Measurements from ENCODE around the gene MMP21.

The MMP21 gene

GRCh38 chr10:125816548-125816947 is 40.9 kb upstream of the MMP21 start:
- no peak overlapping the region for H3K4me3 ChIP-seq (ENCODE audit: low read depth, low read length)
- DNase-seq (ENCODE audit: low read depth) = no peak
- TF ChIP-seq, protein P1, sequence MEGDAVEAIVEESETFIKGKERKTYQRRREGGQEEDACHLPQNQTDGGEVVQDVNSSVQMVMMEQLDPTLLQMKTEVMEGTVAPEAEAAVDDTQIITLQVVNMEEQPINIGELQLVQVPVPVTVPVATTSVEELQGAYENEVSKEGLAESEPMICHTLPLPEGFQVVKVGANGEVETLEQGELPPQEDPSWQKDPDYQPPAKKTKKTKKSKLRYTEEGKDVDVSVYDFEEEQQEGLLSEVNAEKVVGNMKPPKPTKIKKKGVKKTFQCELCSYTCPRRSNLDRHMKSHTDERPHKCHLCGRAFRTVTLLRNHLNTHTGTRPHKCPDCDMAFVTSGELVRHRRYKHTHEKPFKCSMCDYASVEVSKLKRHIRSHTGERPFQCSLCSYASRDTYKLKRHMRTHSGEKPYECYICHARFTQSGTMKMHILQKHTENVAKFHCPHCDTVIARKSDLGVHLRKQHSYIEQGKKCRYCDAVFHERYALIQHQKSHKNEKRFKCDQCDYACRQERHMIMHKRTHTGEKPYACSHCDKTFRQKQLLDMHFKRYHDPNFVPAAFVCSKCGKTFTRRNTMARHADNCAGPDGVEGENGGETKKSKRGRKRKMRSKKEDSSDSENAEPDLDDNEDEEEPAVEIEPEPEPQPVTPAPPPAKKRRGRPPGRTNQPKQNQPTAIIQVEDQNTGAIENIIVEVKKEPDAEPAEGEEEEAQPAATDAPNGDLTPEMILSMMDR (IDR thresholded peaks at IDR 0.05; ENCODE audit: low read depth, low read length, missing control alignments) = no peak

DNA sequence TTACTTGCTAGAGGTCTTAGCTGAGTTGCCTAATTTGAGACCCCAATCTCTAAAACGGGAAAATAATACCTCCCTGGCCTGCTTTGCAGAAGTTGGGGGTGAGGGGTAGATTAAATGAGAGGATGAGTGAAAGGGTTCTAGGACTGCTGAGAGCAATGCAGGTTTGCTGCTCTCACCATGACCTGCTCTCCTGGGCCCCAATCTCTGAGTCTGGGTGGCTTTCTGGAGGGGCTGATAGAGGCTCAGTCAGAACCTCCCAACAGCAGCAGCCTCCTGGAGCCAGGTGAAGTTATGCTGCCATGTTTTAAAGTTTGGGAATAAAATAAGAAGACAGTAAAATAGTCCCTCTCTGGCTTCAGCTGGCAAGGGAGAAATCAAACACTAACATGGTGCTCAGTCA is 40.1 kb upstream of the MMP21 start:
- TF ChIP-seq, protein P1 (IDR thresholded peaks at IDR 0.05; ENCODE audit: low read depth, low read length, missing control alignments) = no peak
- no peak for DNase-seq (ENCODE audit: low read depth)
- no peak overlapping the region for H3K4me3 ChIP-seq (ENCODE audit: low read depth, low read length)

DNA sequence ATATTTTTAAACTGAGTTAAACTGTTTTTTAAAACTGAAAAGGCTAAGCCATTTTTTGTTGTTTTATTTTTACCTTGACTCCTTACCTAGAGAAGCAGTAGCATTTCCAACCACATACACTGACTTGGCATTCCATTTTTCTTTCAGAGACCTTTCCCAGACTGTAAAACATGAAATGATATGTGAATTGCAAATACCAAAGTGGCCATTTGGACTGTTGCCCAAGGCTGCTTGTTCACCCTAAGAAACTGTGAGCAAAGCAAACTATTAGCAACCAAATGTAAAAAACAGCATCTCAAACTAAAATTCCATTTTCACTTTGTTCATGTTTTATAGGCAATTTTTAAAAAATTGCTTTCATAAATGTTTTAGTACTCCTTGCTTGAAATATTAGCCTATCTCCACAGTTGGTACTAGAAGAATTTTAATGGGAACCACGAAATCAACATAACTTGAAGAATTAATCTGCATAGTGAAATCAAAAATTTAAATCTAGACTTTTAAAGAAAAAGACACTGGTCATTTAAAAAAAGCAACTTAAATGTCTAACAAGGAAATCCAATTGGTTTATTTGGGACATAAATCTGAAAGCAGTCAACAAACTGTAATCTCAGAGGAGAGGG is 36.6 kb upstream of the MMP21 start:
- no peak overlapping the region for H3K4me3 ChIP-seq (ENCODE audit: low read depth, low read length)
- no peak for DNase-seq (ENCODE audit: low read depth)
- TF ChIP-seq, protein P1 (IDR thresholded peaks at IDR 0.05; ENCODE audit: low read depth, low read length, missing control alignments) = no peak

GRCh38 chr10:125811251-125811650 is 35.6 kb upstream of the MMP21 start:
- no peak overlapping the region for H3K4me3 ChIP-seq (ENCODE audit: low read depth, low read length)
- DNase-seq (ENCODE audit: low read depth) = no peak
- TF ChIP-seq, protein P1 (IDR thresholded peaks at IDR 0.05; ENCODE audit: low read depth, low read length, missing control alignments) = no peak

DNA sequence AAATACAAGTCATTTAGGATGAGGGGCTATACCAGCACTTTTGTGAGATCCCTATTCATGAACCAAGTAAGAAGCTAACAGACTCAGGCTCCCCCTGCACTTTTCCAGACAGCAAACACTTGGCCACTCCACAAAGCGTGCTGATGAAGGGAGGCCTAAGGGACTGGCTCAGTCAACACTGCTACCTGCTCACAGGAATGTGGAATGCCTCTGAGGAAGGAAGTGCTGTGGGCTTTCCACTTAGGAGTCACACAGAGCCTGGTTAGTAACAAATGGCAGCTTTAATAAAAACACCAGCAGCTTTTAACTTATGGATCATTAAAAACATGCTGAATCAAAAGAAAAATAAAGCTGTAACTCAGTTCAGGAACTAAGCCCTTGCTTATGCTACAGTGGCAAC is 32.4 kb upstream of the MMP21 start:
- TF ChIP-seq, protein P1 (IDR thresholded peaks at IDR 0.05; ENCODE audit: low read depth, low read length, missing control alignments) = no peak
- H3K4me3 ChIP-seq (ENCODE audit: low read depth, low read length) = no peak overlapping the region
- no peak for DNase-seq (ENCODE audit: low read depth)

GRCh38 chr10:125802739-125803138 is 27.1 kb upstream of the MMP21 start:
- DNase-seq (ENCODE audit: low read depth) = no peak
- no peak overlapping the region for H3K4me3 ChIP-seq (ENCODE audit: low read depth, low read length)
- TF ChIP-seq, protein P1 (IDR thresholded peaks at IDR 0.05; ENCODE audit: low read depth, low read length, missing control alignments) = no peak

GRCh38 chr10:125802131-125802530 is 26.5 kb upstream of the MMP21 start:
- no peak overlapping the region for H3K4me3 ChIP-seq (ENCODE audit: low read depth, low read length)
- TF ChIP-seq, protein P1 (IDR thresholded peaks at IDR 0.05; ENCODE audit: low read depth, low read length, missing control alignments) = no peak
- no peak for DNase-seq (ENCODE audit: low read depth)
